Activated B cell treated with CpG ODN at 0.5 μM for 24 hours (primary cell): ENCODE data around the gene XPR1. TPM values are rescaled to one million over a fixed set of nuclear protein-coding genes. Genes with fewer than 3 reads are reported as not detected.

Experiments used
- ATAC-seq: fragments of 200-7000 bp; cut with Tn5 transposase; one replicate; pipeline ENCODE4 v1.10.0; 2021; ENCODE audit warnings: low read depth, mild to moderate bottlenecking, moderate library complexity
- CTCF ChIA-PET: fragments of 350-600 bp; sonication (Branson Sonifier 250); formaldehyde crosslinking; loops from one replicate; lab custom pipeline; 2021; ENCODE audit warnings: antibody characterized with exemption; lab: Charles Lee
- POLR2A ChIA-PET: fragments of 350-600 bp; sonication (Branson Sonifier 250); formaldehyde crosslinking; loops from one replicate; lab custom pipeline; 2021; ENCODE audit warnings: antibody characterized with exemption; lab: Charles Lee
- DNase-seq: peaks from one replicate; pipeline ENCODE4 v3.0.0; 2022
- H3K27ac Mint-ChIP-seq: one replicate; pipeline ENCODE4 v1.8.0; 2020; ENCODE audit warnings: mixed read lengths
- H3K27me3 Mint-ChIP-seq: one replicate; pipeline ENCODE4 v1.8.0; 2021; ENCODE audit warnings: mixed read lengths
- H3K36me3 Mint-ChIP-seq: one replicate; pipeline ENCODE4 v1.8.0; 2021; ENCODE audit warnings: low read depth, mixed read lengths
- H3K4me1 Mint-ChIP-seq: one replicate; pipeline ENCODE4 v1.8.0; 2021; ENCODE audit warnings: mixed read lengths
- H3K4me3 Mint-ChIP-seq: one replicate; pipeline ENCODE4 v1.8.0; 2020; ENCODE audit warnings: mild to moderate bottlenecking, mixed read lengths
- H3K9me3 Mint-ChIP-seq: one replicate; pipeline ENCODE4 v1.8.0; 2020; ENCODE audit warnings: mixed read lengths
- intact Hi-C: fragments of 100-400 bp; cut with micrococcal nuclease; formaldehyde crosslinking; loops from one replicate; pipeline ENCODE4 v1.15.1; 2024
- total RNA-seq: library from RNA; stranded (reverse); gene quantifications from 2 replicates; pipeline ENCODE4 v1.2.3, GENCODE V29; 2022
- TF ChIP-seq, protein P1 (sequence below): fragments of 200-600 bp; IDR thresholded peaks from one replicate; pipeline ENCODE4 v1.8.0; 2022; ENCODE audit warnings: antibody characterized with exemption, mild to moderate bottlenecking

Gene XPR1
- total RNA-seq, 1 donor from 2014 or later = 20.4 TPM

DNA sequence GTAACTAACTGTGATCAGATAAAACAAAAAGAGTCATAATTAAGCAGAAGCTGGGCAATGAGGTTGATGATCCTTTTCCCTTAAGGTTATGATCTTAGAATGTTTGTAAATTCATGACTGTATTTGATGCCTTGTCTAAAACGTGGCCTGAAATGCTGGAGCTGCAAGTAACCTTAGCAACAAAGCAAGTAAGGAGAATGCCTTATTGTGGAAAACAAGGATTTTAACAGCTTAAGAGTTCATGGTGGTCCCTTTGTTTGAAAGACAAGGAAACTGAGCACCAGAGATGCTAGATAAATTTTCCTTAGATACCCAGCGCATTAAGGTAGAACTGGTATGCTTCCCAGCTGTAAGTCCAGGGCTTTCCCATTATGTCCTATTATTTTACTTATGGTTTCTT, 25.7 kb upstream of the XPR1 start:
- ChIA-PET CTCF (no interaction called here), POLR2A (no interaction called here)
- Mint-ChIP-seq H3K4me3 (no peak overlapping the region), H3K9me3 (no peaks in the 10 kb centered on the region), H3K27me3 (no peaks in the 10 kb centered on the region), H3K36me3 (no peaks in the 10 kb centered on the region), H3K27ac (no peak overlapping the region), H3K4me1 (peaks cover 3% of the 10 kb centered on the region)
- ATAC-seq = no peak
- TF ChIP-seq, protein P1, sequence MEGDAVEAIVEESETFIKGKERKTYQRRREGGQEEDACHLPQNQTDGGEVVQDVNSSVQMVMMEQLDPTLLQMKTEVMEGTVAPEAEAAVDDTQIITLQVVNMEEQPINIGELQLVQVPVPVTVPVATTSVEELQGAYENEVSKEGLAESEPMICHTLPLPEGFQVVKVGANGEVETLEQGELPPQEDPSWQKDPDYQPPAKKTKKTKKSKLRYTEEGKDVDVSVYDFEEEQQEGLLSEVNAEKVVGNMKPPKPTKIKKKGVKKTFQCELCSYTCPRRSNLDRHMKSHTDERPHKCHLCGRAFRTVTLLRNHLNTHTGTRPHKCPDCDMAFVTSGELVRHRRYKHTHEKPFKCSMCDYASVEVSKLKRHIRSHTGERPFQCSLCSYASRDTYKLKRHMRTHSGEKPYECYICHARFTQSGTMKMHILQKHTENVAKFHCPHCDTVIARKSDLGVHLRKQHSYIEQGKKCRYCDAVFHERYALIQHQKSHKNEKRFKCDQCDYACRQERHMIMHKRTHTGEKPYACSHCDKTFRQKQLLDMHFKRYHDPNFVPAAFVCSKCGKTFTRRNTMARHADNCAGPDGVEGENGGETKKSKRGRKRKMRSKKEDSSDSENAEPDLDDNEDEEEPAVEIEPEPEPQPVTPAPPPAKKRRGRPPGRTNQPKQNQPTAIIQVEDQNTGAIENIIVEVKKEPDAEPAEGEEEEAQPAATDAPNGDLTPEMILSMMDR = no peak
- DNase-seq = no peak
- intact Hi-C loops = no loop called here

DNA sequence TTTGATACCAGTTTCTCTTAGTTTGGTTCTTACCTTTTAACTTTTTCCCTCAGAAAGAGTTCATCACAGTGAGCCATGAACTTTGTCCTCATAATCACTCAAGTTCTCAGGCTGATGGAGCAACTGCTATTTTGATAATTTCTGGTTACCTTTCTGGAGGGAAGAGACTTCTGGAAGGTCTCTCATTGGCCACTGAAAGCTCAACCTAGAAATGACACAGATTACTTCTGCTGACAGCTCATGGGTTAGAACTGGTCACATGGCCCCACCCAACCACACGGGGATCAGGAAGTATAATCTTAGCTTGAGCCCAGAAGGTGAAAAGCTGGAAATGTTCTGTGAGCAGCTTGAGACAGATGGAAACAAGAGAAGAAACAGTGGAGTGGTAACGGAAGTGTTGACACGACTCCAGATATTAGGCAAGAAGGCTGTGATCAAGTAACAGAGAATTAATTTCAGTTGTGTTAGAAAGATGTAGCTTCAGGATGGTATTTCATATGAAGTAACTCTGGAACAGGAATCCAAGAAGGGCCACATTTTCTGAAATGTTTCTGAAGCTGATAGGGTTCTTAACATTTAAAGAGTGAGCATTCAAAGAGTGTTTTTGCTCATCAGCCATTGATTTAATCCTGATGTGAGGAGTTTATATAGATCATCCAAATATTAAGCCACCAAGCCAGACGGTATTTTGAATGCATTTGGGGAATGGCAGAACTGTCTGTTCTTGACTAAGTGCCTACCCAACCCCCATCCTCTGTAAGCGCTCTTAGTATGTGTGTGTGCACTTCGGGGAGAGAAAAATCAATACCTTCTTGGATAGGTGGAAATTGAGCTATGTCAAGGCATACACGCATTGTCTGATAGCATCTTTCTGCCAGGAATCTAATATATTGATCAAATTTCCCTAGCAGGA, 21.9 kb upstream of the XPR1 start:
- Mint-ChIP-seq H3K27ac (no peak overlapping the region), H3K9me3 (no peaks in the 10 kb centered on the region), H3K36me3 (no peaks in the 10 kb centered on the region), H3K27me3 (no peaks in the 10 kb centered on the region), H3K4me1 (peaks cover 9% of the 10 kb centered on the region), H3K4me3 (no peak overlapping the region)
- ChIA-PET POLR2A (no interaction called here), CTCF (no interaction called here)
- DNase-seq (no peak), ATAC-seq (no peak)
- TF ChIP-seq, protein P1 = no peak
- intact Hi-C loops = no loop called here

DNA sequence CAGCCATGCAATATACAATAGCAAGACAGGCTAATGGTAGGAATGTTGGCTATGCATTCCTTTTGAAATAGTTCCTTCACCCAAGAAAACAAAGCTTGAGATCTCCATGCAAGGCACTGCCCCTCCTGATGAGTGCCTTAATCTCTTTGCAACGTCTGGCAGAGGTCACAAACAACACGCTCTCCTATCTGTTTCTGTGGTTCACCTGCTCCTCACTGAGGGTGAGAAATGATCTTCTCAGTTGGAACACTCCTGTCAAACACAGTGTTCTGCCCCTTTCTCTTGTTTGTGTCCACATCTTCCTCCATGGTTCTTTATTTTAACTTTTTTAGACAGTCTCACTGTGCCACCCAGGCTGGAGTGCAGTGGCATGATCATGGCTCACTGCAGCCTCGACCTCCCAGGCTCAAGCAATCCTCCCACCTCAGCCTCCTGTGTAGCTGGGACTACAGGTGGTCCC, 21.2 kb upstream of the XPR1 start:
- Mint-ChIP-seq H3K27ac (no peak overlapping the region), H3K4me1 (peaks cover 9% of the 10 kb centered on the region), H3K4me3 (no peak overlapping the region), H3K9me3 (no peaks in the 10 kb centered on the region), H3K27me3 (no peaks in the 10 kb centered on the region), H3K36me3 (no peaks in the 10 kb centered on the region)
- ChIA-PET CTCF (no interaction called here), POLR2A (no interaction called here)
- TF ChIP-seq, protein P1 = no peak
- DNase-seq (no peak), ATAC-seq (no peak)
- intact Hi-C loops = no loop called here

DNA sequence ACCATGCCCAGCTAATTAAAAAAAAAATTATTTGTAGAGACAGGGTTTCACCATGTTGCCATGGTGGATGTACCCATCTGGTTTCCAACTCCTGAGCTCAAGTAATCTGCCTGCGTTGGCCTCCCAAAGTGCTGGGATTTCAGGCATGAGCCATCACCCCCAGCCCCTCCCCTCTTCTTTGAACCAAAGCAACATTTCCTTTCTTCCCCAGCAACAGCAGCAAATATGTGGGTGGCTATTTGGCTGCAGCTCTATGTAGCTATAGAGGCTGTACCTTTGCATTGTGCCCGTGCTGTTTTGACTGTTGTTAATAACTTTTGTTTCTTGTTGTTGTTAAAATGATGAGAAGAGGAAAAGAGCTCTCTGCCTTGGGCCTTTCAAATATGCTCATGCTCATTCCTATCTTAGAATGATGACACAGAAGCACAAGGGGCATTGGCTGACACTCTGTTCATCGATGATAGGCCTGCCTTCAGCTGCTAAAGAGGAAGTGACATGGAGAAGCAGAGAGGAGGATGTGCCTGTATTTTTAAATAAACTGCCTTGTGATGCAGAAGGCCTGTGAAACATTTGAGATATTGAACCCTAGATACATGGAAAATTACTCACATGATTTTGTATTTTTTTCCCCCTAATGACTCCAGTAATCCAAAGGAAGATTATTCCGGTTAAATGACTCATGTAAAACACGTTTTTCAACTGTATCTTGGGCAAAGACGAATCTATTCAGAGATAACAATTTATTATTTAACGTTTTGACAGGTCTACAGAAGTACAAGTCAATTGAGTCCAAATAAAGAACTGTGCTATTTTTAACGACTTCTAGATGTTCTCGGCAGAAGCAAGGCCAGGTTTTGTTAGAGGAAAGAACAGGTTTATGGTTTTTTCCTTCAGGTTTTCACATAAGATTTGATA, 20.5 kb upstream of the XPR1 start:
- H3K9me3 Mint-ChIP-seq = no peaks in the 10 kb centered on the region
- intact Hi-C loops = no loop called here
- DNase-seq (no peak), ATAC-seq (peak; percentile 64)
- H3K27me3 Mint-ChIP-seq = no peaks in the 10 kb centered on the region
- POLR2A ChIA-PET = interaction anchor here (0.6 to 0.8 kb wide), 2 partner anchors 11 to 402 kb away, joined by 3 read pairs; no protein-coding TSS in a partner anchor
- H3K36me3 Mint-ChIP-seq = no peaks in the 10 kb centered on the region
- no peak overlapping the region for H3K4me3 Mint-ChIP-seq
- H3K4me1 Mint-ChIP-seq = peaks cover 9% of the 10 kb centered on the region
- CTCF ChIA-PET = no interaction called here
- TF ChIP-seq, protein P1 = no peak
- peak overlapping the region; percentile 0 for H3K27ac Mint-ChIP-seq
